KOPT-K1 (cell line): ENCODE data around the gene TMOD1.
"Not testable (repeated sequence)": the region's sequence is repeated elsewhere in the genome, so short reads cannot be mapped to it uniquely, and the experiment has no call there.

Experiments used
- H3K27ac ChIP-seq: fragments of 200-600 bp; sonication (generic); 2 replicates; pipeline ENCODE4 v1.5.1; 2016; ENCODE audit warnings: antibody characterized with exemption, mild to moderate bottlenecking, low read depth, low read length; ENCODE audit not compliant: poor library complexity, severe bottlenecking
- H3K36me3 ChIP-seq: fragments of 200-600 bp; sonication (generic); 2 replicates; pipeline ENCODE4 v1.5.1; 2017; ENCODE audit warnings: antibody characterized with exemption, mild to moderate bottlenecking, low read length, moderate library complexity; ENCODE audit not compliant: insufficient read depth
- H3K9me3 ChIP-seq: fragments of 200-600 bp; sonication (generic); 2 replicates; pipeline ENCODE4 v1.5.1; 2017; ENCODE audit warnings: antibody characterized with exemption, low read length, mild to moderate bottlenecking; ENCODE audit not compliant: insufficient read depth, poor library complexity, severe bottlenecking

Gene TMOD1

DNA sequence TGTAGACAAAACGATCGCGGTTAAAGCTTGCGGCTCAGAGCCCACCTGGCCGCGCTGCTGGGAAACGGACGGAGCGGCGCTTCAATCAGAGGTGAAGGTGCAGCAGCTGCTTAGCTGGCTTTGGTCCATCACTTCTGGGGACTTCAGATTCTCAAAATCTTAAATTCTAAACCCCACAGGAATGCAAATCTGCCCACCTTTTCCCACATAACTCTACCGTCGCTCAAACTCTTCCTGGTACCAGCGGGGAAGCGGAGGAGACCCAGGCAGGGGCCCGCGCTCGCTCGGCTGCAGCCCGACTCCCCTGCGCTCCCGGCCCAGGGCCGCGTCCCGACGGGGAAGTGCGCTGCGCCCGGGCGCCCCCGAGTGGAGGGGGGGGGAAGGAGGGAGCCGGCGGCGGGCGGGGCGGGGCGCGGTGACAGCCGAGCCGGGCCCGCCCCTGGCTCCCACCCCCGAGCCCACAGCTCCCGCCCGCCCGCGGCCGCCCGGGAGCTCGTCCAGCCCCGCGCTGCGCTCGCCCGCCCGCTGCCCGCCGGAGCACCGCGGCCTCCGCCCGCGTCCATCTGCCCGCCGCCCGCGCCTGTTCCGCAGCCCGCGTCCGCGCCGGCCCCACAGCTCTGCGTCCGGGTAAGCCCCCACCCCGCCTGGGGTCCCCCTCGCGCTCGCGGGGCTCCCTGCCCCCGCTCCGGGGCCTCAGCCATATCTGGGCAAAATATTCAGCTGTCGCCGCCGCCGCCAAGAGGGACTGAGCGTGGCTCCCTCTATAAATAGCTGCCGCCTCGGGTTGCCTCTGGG lies at the start of gene TMOD1:
TSS of gene TMOD1 (plus strand) at position 490 of the 795 bp plus-strand sequence. CDS start 22,523 bp downstream, outside the sequence.
- no peak within 1 kb of the TSS for H3K27ac ChIP-seq
- H3K9me3 ChIP-seq, result no peaks in the 10 kb centered on the region
- H3K36me3 ChIP-seq, result no peaks in the 10 kb centered on the region

DNA sequence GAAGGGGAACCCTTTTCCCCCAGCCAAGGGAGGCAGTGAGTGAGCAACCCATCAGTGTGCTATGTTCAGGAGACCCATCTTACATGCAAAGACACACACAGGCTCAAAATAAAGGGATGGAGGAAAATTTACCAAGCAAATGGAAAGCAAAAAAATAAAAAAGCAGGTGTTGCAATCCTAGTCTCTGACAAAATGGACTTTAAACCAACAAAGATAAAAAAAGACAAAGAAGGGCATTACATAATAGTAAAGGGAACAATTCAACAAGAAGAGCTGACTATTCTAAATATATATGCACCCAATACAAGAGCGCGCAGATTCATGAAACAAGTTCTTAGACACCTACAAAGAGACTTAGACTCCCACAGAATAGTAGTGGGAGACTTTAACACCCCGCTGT lies 47.9 kb upstream of the TMOD1 start:
- H3K36me3 ChIP-seq, H3K27ac ChIP-seq, H3K9me3 ChIP-seq: not testable (repeated sequence)

DNA sequence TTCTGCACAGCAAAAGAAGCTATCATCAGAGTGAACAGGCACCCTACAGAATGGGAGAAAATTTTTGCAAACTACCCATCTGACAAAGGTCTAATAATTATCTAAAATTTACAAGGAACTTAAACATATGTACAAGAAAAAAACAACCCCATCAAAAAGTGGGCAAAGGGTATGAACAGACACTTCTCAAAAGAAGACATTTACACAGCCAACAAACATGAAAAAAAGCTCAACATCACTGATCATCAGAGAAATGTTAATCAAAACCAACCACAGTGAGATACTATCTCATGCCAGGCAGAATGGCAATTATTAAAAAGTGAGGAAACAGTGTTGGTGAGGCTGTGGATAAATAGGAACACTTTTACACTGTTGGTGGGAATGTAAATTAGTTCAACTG lies 44.6 kb upstream of the TMOD1 start:
- H3K27ac ChIP-seq, H3K36me3 ChIP-seq, H3K9me3 ChIP-seq: not testable (repeated sequence)

DNA sequence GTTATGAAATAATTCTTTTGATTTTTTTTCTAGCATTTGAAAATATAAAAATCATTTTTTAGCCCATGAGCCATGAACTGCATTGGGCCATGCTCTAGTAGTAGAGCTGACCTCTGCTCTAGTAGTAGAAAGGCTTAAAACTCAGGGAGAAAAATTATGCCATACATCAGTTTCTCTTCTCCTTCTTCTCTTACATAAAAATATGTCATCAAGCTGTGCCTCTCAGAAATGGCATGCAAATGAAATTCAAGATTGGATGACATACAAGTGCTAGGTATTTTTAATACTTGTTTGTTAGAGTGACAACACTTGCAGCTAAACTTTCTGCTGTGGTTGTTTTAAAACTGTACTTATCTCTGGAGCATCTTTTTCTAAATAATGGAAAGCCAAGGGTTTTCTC lies 42.1 kb upstream of the TMOD1 start:
- H3K27ac ChIP-seq, result no peak overlapping the region

DNA sequence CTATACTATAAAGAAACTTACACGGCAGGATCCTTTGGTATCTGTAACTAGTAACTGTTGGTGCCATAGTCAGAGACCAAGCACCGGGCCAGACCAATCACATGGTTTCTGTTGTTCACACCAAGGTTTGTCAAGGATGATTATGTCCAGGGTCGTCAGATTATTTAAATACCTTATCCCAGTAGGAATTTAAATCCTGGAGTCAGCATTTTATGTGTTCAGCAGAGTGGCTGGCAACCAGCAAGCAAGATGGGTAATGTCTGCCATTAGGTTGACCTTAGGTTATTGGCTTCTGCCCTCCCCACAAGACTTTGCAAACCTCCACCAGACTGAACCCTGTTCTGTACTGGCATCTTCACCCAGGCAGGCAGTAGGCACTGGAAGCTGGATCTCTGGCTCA lies 39.3 kb upstream of the TMOD1 start:
- Histone ChIP-seq H3K36me3 (no peaks in the 10 kb centered on the region), H3K9me3 (no peaks in the 10 kb centered on the region)

More for the DNA sequence above, 42.1 kb upstream of the TMOD1 start:
- Histone ChIP-seq H3K9me3 (peaks cover 4% of the 10 kb centered on the region), H3K36me3 (no peaks in the 10 kb centered on the region)

DNA sequence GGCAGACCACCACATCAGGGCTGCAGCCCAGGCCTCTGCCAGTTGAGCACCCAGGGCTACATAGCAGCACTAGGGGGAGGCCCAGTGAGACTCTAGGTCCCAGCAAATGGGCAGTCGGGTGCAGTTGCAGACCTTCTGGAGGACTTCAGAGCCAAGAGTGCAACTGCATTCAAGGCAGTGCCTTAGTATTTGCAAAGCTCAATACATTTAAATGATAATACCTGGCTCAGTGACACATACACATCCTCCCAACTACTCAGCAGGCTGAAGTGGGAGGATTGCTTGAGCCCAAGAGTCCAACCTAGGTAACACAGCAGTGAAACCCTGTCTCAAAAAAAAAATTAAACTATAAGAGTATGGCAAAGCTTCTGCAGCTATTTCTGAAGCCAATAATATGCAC lies 38.6 kb upstream of the TMOD1 start:
- H3K36me3 ChIP-seq, result no peaks in the 10 kb centered on the region
- no peak overlapping the region for H3K27ac ChIP-seq
- no peaks in the 10 kb centered on the region for H3K9me3 ChIP-seq

More for the DNA sequence above, 39.3 kb upstream of the TMOD1 start:
- no peak overlapping the region for H3K27ac ChIP-seq

DNA sequence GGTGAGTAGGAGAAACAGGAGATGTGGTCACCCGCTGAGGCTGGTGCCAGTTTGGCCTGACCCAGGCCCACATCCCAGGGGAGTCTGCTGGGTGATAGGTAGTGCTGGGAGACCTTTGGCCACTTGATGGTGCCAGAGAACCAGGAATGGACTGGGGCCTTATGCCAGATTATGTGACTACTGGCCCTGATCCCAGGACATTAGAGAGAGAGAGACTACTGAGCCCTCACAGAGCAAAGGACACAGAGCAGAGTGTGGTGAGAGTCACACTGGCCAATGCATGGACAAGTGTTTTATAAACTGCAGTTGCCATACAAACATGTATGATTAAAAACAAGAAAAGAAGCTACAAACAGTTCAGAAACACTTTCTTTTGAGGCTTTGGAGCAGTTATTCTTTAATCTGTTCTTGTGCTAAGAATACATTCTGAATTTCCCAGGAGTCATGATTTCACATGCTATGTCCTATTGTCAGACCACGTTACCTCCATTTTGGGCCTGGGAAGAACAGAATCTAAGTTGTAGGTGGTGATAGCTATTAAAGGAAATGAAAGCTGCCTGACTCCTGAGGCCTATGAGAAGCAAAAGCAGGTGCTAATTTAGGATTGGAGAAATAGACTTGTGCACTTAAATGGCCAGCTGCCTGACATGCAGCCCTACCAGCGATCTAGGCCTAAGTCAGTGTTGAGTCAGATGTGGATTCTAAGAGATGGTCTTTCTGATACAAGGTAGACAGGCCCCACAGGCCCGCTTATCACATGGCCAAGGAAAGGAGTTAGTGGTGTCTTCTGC lies 32.6 kb upstream of the TMOD1 start:
- Histone ChIP-seq H3K9me3 (no peaks in the 10 kb centered on the region), H3K36me3 (no peaks in the 10 kb centered on the region), H3K27ac (no peak overlapping the region)

DNA sequence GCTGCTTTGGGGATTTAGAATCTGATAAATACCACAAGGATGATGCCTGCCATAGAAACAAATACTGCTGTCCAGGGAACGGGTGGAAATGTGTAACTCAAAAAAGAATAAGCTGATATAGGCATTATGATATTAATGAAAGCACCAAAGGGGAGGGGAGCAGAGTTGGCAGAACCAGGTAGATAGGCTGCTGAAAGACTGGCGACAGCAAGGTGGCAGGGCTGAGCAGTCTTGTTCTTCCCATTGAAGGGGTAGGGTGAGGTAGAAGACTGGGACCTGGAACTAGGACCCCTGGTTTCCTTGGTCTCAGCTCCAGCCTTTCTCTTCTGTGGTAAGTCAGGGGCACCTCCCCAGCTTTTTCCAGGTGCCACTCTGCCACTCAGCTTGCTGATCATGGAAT lies 31.4 kb upstream of the TMOD1 start:
- Histone ChIP-seq H3K36me3 (no peaks in the 10 kb centered on the region), H3K9me3 (no peaks in the 10 kb centered on the region), H3K27ac (no peak overlapping the region)

DNA sequence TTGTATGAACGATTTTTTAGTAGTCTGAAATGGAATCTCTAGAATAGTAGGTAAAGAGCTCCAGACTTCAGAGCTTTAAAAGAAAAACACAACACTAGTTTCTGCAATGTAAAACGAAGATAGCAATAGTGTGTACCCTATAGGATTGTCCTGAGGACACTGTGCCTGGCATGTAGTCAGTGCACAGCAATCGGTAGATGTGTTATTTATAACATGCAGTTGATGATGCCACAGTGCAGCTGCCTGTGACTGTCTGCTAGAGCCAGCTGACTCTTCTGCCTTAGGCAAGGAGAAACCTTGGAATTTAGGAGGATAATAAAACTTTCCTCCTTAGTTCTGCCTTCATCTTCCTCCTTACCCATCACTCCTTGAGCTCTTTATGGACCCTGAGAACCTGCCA lies 27.7 kb upstream of the TMOD1 start:
- no peaks in the 10 kb centered on the region for H3K9me3 ChIP-seq
- no peaks in the 10 kb centered on the region for H3K36me3 ChIP-seq
- no peak overlapping the region for H3K27ac ChIP-seq

DNA sequence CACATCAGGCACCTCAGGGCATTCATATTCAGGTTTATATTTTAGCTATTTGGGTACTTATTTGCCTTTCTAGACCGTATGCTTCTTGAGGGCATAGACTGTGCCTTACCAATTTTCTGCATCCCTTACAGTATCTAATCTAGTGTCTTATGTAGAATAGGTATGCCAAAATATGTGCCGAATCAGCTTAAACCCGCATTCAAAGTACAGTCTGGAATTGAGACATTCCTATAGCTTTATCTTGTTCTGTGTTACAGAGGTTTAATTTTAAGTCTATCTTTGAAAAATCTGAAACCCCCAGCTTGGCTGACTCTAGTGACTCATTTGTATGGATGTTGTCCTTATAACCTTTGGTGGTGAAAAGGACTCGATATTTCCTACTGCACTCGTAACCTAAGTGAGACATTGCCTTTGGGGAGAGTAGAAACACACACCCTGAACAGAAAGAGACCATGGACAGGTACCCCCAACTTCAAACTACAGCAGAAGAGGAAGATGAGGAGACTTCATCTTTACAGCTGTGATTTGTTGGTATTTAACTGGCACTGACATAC lies 27.0 kb upstream of the TMOD1 start:
- Histone ChIP-seq H3K27ac (no peak overlapping the region), H3K9me3 (no peaks in the 10 kb centered on the region), H3K36me3 (no peaks in the 10 kb centered on the region)

DNA sequence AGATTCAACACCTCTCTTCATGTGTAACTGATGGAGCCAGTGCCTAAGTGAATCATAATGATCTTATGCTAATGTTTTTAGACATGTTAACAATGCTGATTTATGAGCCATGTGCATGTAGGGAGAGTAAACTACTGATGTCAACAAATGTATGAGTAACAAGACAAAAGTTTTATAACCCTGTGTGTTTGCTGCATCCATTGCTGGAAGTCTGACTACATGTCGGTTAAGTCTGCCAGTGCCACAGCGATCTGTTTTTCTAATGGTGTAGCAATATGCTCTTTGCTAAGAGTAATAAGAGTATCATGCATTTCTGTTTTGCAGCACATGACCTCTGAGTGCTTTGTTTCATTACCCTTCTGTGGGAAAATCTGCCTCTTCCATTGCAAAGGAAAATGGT lies 26.4 kb upstream of the TMOD1 start:
- H3K27ac ChIP-seq, result no peak overlapping the region
- H3K36me3 ChIP-seq, result no peaks in the 10 kb centered on the region
- no peaks in the 10 kb centered on the region for H3K9me3 ChIP-seq

DNA sequence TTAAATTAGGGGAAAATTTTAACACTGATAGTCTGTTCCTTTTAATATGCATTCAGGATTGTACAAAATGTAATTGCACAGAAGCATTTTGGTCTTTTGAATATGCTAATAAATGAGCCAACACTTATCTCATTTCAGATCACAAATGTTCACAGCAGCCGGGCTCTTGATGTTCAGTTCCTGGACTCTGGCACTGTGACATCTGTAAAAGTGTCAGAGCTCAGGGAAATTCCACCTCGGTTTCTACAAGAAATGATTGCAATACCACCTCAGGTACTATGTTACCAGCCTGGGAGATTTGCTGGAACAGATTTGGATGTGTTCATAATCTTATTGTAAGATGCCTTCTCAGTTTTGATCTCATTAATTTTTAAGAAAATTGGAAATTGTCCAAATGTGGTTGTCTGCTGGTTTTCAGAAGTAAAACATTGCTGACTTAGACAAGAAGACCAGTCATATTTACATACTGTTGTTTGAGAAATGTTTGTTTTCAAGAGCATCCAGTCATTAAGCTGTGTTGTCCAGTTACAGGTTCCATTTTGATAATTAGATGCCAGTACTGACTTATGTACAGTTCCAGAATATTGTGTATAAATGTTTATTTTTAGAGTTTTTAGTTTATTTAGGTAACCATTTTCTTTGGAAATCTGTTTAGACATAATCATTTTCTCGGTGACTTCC lies 23.0 kb upstream of the TMOD1 start:
- Histone ChIP-seq H3K27ac (no peak overlapping the region), H3K36me3 (no peaks in the 10 kb centered on the region)

DNA sequence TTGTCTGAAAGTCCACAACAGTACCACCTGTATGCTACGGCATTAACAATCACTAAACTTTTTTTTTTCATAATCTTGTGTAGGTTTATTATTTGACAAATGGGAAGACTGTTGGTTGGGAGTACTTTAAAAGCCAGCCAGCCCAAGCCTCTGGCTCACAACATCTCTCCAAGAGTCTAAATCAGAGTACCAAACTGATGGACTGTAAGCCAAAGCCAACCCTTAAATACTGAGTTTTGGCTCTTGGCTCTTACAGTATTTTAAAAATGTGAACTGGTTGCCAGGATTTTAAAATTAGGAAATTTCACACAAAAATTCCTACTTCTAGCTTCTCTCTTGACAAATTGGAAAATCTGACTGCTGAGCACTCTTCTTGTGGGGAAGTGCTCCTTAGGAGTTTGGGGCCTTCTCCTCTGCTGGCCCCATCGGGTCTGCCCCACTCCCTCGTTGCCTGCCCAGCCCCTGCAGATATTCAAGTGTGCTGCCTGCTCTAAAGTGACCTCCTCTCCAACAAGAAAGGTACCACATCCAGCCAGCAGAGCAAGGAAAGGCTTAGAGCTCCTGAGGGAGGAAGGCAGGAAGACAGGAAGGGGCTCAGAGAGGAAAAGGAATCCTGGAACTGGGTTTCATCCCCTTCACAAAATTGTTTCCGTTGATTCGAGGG lies 21.8 kb upstream of the TMOD1 start:
- no peak overlapping the region for H3K27ac ChIP-seq
- peaks cover 4% of the 10 kb centered on the region for H3K9me3 ChIP-seq
- no peaks in the 10 kb centered on the region for H3K36me3 ChIP-seq

More for the DNA sequence above, 23.0 kb upstream of the TMOD1 start:
- peaks cover 4% of the 10 kb centered on the region for H3K9me3 ChIP-seq

DNA sequence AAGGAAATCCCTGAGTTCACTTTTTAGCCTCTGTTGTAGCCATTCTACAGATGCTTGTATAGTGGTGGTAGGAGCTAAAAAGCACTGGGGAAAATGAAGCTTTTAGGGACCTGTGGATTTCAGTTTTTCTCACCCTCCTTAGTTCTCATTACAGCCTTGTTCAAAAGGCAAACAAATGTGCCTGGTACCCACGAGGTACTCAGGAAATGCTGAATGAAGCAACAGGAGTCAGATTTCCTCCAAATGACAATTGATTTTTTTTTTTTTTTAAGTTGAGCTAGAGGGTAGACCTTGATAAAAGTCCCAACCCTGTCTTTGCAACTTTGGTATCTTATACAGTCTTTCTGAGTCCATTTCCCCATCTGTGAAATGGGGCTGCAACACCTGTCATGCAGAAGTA lies 21.3 kb upstream of the TMOD1 start:
- H3K36me3 ChIP-seq, result no peaks in the 10 kb centered on the region
- peaks cover 4% of the 10 kb centered on the region for H3K9me3 ChIP-seq
- H3K27ac ChIP-seq, result no peak overlapping the region
